Liver (tissue), 9 donors: ENCODE measurements around the gene NF1. TPM values are rescaled to one million over a fixed set of nuclear protein-coding genes. Genes with fewer than 3 reads are reported as not detected.

Experiments used
- DNase-seq: peaks from one replicate; pipeline ENCODE4 v3.0.0-alpha.2; 2017; ENCODE audit warnings: low spot score
- H3K27ac ChIP-seq, 2 donors: one replicate each; pipeline ENCODE4 v1.7.0; 2013; ENCODE audit warnings: inconsistent platforms in 2 of 2, low read length in 2 of 2, control low read depth in 1 of 2, low read depth in 1 of 2, mild to moderate bottlenecking in 1 of 2
- H3K27me3 ChIP-seq, 4 donors: one replicate each; pipeline versions ENCODE4 v1.6.1 to v1.7.0; 2013; ENCODE audit warnings: low read length in 3 of 4, inconsistent platforms in 1 of 4, mild to moderate bottlenecking in 1 of 4, moderate library complexity in 1 of 4; ENCODE audit not compliant: control insufficient read depth in 4 of 4, insufficient read depth in 4 of 4
- H3K36me3 ChIP-seq, 4 donors: one replicate each; pipeline versions ENCODE4 v1.6.1 to v1.7.0; 2013; ENCODE audit warnings: low read length in 3 of 4, mild to moderate bottlenecking in 3 of 4, low read depth in 1 of 4, moderate library complexity in 1 of 4; ENCODE audit not compliant: control insufficient read depth in 4 of 4, insufficient read depth in 3 of 4
- H3K4me1 ChIP-seq, 4 donors: one replicate each; pipeline versions ENCODE4 v1.6.1 to v1.7.0; 2013; ENCODE audit warnings: low read length in 3 of 4, mild to moderate bottlenecking in 3 of 4, moderate library complexity in 1 of 4; ENCODE audit not compliant: control insufficient read depth in 4 of 4, insufficient read depth in 4 of 4
- H3K4me3 ChIP-seq, 3 donors: one replicate each; pipeline versions ENCODE4 v1.6.1 to v1.7.0; 2013; ENCODE audit warnings: low read length in 3 of 3, control low read depth in 1 of 3, low read depth in 1 of 3, mild to moderate bottlenecking in 1 of 3
- H3K9ac ChIP-seq, 2 donors: one replicate each; pipeline ENCODE4 v1.7.0; 2013; ENCODE audit warnings: low read length in 2 of 2, mild to moderate bottlenecking in 2 of 2, moderate library complexity in 2 of 2, control low read depth in 1 of 2, low read depth in 1 of 2
- H3K9me3 ChIP-seq, 4 donors: one replicate each; pipeline versions ENCODE4 v1.6.1 to v1.7.0; 2013; ENCODE audit warnings: low read length in 3 of 4; ENCODE audit not compliant: control insufficient read depth in 4 of 4
- ATF3 ChIP-seq: IDR thresholded peaks from 2 replicates; pipeline ENCODE4 v1.6.1; 2016; ENCODE audit warnings: antibody characterized with exemption
- CTCF ChIP-seq: fragments of 150-350 bp; IDR thresholded peaks from 2 replicates; pipeline ENCODE4 v1.5.1; 2017; ENCODE audit warnings: improper control_type of control experiment, low read depth, low read length; ENCODE audit not compliant: missing input control
- EGR1 ChIP-seq, 2 donors: IDR thresholded peaks; 2 replicates each; pipeline ENCODE4 v1.6.1; 2016 to 2018; ENCODE audit warnings: antibody characterized with exemption in 2 of 2, low read depth in 2 of 2
- FOXA1 ChIP-seq: IDR thresholded peaks from 2 replicates; pipeline ENCODE4 v1.6.1; 2016; ENCODE audit warnings: antibody characterized with exemption
- FOXA2 ChIP-seq: IDR thresholded peaks from 2 replicates; pipeline ENCODE4 v1.6.1; 2016; ENCODE audit warnings: antibody characterized with exemption
- GABPA ChIP-seq, 2 donors: IDR thresholded peaks in 1 of 2; conservative IDR thresholded peaks in 1 of 2; 2 replicates each; pipeline ENCODE4 v1.6.1; 2016; ENCODE audit warnings: antibody characterized with exemption in 2 of 2, mild to moderate bottlenecking in 1 of 2, moderate library complexity in 1 of 2
- HNF4A ChIP-seq, 2 donors: conservative IDR thresholded peaks; 2 replicates each; pipeline ENCODE4 v1.6.1; 2016; ENCODE audit warnings: antibody characterized with exemption in 2 of 2, mild to moderate bottlenecking in 2 of 2
- HNF4G ChIP-seq: IDR thresholded peaks from 2 replicates; pipeline ENCODE4 v1.6.1; 2016; ENCODE audit warnings: antibody characterized with exemption
- JUND ChIP-seq, 2 donors: IDR thresholded peaks; 2 replicates each; pipeline ENCODE4 v1.6.1; 2016; ENCODE audit warnings: antibody characterized with exemption in 2 of 2
- MAX ChIP-seq: IDR thresholded peaks from 2 replicates; pipeline ENCODE4 v1.6.1; 2016; ENCODE audit warnings: antibody characterized with exemption
- NR2F2 ChIP-seq: IDR thresholded peaks from 2 replicates; pipeline ENCODE4 v1.6.1; 2016; ENCODE audit warnings: antibody characterized with exemption
- REST ChIP-seq: IDR thresholded peaks from 2 replicates; pipeline ENCODE4 v1.6.1; 2016; ENCODE audit warnings: antibody characterized with exemption, mild to moderate bottlenecking
- RXRA ChIP-seq, 2 donors: IDR thresholded peaks; 2 replicates each; pipeline ENCODE4 v1.6.1; 2017 to 2018; ENCODE audit warnings: antibody characterized with exemption in 2 of 2, mild to moderate bottlenecking in 1 of 2
- SP1 ChIP-seq: IDR thresholded peaks from 2 replicates; pipeline ENCODE4 v1.6.1; 2018; ENCODE audit warnings: antibody characterized with exemption, mild to moderate bottlenecking
- TAF1 ChIP-seq: conservative IDR thresholded peaks from 2 replicates; pipeline ENCODE4 v1.6.1; 2016; ENCODE audit warnings: antibody characterized with exemption, mild to moderate bottlenecking
- YY1 ChIP-seq: IDR thresholded peaks from 2 replicates; pipeline ENCODE4 v1.6.1; 2016; ENCODE audit warnings: antibody characterized with exemption, mild to moderate bottlenecking
- ZBTB33 ChIP-seq: IDR thresholded peaks from 2 replicates; pipeline ENCODE4 v1.6.1; 2016; ENCODE audit warnings: antibody characterized with exemption
- WGBS: extraction: QIAGEN DNeasy Blood & Tissue Kit; methylation state at CpG from one replicate; pipeline ENCODE4 v1.1.7; 2013; 5-methylcytosine and 5-hydroxymethylcytosine counted together
- polyA plus RNA-seq, 2 donors: library from polyadenylated mRNA; stranded (reverse) in 1 of 2; unstranded in 1 of 2; fragments of 200-250 nt in 1 of 2; fragments of >200 nt in 1 of 2; fragmentation: Nextera tagmentation in 1 of 2; extraction: Ambion mirVana in 1 of 2; gene quantifications; one replicate each; pipeline versions ENCODE4 v1.2.1 to v1.2.3, GENCODE V29; 2013 to 2015
- total RNA-seq, 2 donors: library from RNA; depleted of rRNA; stranded (reverse); fragments of >200 nt; gene quantifications; one replicate each; pipeline ENCODE4 v1.2.3, GENCODE V29; 2014
- donor health status: healthy.
- donor health status: healthy.
- donor health status: healthy.
- donor health status: healthy.
- donor health status: healthy.

Gene NF1
- total and polyA plus RNA-seq, 4 donors, result 4.6 to 42.6 (median 13.5) TPM

GRCh38 chr17:31357839-31358394, 263.1 kb downstream of the NF1 start (continued):
- no peak for TF ChIP-seq ATF3
- no peak for TF ChIP-seq MAX
- no peak for TF ChIP-seq FOXA2

- H3K9ac ChIP-seq, result no peak overlapping the region
- WGBS, result 97% methylated on average over 6 of the region's 6 CpGs
These were observed 269.2 kb downstream of the NF1 start for GRCh38 chr17:31364012-31364411.

GRCh38 chr17:31366088-31366487, 271.3 kb downstream of the NF1 start:
- Histone ChIP-seq H3K4me1 (peaks cover 0 to 2% (median 0%) of the 10 kb centered on the region in 4 donors), H3K27ac (no peak overlapping the region), H3K27me3 (no peaks in the 10 kb centered on the region), H3K36me3 (peaks cover 1 to 10% (median 8%) of the 10 kb centered on the region in 4 donors), H3K4me3 (no peak overlapping the region), H3K9me3 (no peaks in the 10 kb centered on the region), H3K9ac (no peak overlapping the region)
- WGBS, result 98% methylated on average over 4 of the region's 4 CpGs
- no peak for DNase-seq
- TF ChIP-seq FOXA1 (no peak), EGR1 (IDR thresholded peaks at IDR 0.05; ENCODE audit: low read depth in 2 of 2) (no peak), SP1 (no peak), RXRA (IDR thresholded peaks at IDR 0.05) (no peak), ZBTB33 (no peak), YY1 (no peak), NR2F2 (no peak), TAF1 (no peak), REST (no peak), HNF4A (conservative IDR thresholded peaks at IDR 0.05) (no peak), HNF4G (no peak), GABPA (IDR thresholded peaks at IDR 0.05 in 1 of 2, conservative IDR thresholded peaks at IDR 0.05 in 1 of 2) (no peak), JUND (IDR thresholded peaks at IDR 0.05) (no peak), MAX (no peak), ATF3 (no peak)

More at GRCh38 chr17:31364012-31364411, 269.2 kb downstream of the NF1 start:
- no peak overlapping the region for H3K4me3 ChIP-seq
- peaks cover 1 to 19% (median 16%) of the 10 kb centered on the region in 4 donors for H3K36me3 ChIP-seq
- no peak overlapping the region for H3K27ac ChIP-seq
- no peak for DNase-seq
- H3K27me3 ChIP-seq, result no peaks in the 10 kb centered on the region
- H3K4me1 ChIP-seq, result no peaks in the 10 kb centered on the region
- TF ChIP-seq YY1 (no peak), HNF4A (conservative IDR thresholded peaks at IDR 0.05) (no peak), SP1 (no peak), EGR1 (IDR thresholded peaks at IDR 0.05; ENCODE audit: low read depth in 2 of 2) (no peak), JUND (IDR thresholded peaks at IDR 0.05) (no peak), CTCF (no peak), GABPA (IDR thresholded peaks at IDR 0.05 in 1 of 2, conservative IDR thresholded peaks at IDR 0.05 in 1 of 2) (no peak), ATF3 (no peak), HNF4G (no peak)
- H3K9me3 ChIP-seq, result no peaks in the 10 kb centered on the region
